SH-SY5Y (cell line): ENCODE results near the gene ANKS3.

Experiments
- GATA2 ChIP-seq: IDR thresholded peaks from 2 replicates; pipeline ENCODE4 v1.6.1; 2011; ENCODE audit warnings: mild to moderate bottlenecking, low read depth, low read length
- GATA3 ChIP-seq: IDR thresholded peaks from 2 replicates; pipeline ENCODE4 v1.6.1; 2011; ENCODE audit warnings: low read depth, mild to moderate bottlenecking, low read length, moderate library complexity

- TF ChIP-seq GATA3 (no peak), GATA2 (no peak)
These were observed 48.1 kb downstream of the ANKS3 start for GRCh38 chr16:4685776-4686496.
